Uterus (tissue), 2 donors: ENCODE data around the gene FAM163B.
"Not testable (repeated sequence)": the region's sequence is repeated elsewhere in the genome, so short reads cannot be mapped to it uniquely, and the experiment has no call there.

ENCODE experiments used
- CTCF ChIP-seq, 4 experiments: fragments of 200-600 bp in 2 of 4; fragments of 450-650 bp in 2 of 4; sonication (generic) in 2 of 4; IDR thresholded peaks; one replicate each; pipeline ENCODE4 v1.5.1; 2016 to 2019; ENCODE audit warnings: antibody characterized with exemption in 4 of 4, mild to moderate bottlenecking in 2 of 4, moderate library complexity in 1 of 4
- POLR2A ChIP-seq, 2 donors: fragments of 450-650 bp; IDR thresholded peaks; one replicate each; pipeline ENCODE4 v1.6.1; 2016; ENCODE audit warnings: antibody characterized with exemption in 2 of 2, mild to moderate bottlenecking in 1 of 2, moderate library complexity in 1 of 2

- not testable (repeated sequence) for TF ChIP-seq CTCF, POLR2A (IDR thresholded peaks at IDR 0.05)
Measured at GRCh38 chr9:133626008-133626407, 16.8 kb upstream of the FAM163B start.
